Right ventricle myocardium superior (tissue), 1 donor: ENCODE measurements around the gene DUSP7. TPM values are rescaled to one million over a fixed set of nuclear protein-coding genes. Genes with fewer than 3 reads are reported as not detected.

Source experiments
- ATAC-seq: fragments of 200-7000 bp; cut with Tn5 transposase; one replicate; pipeline ENCODE4 v1.9.1; 2020; ENCODE audit warnings: mild to moderate bottlenecking; ENCODE audit not compliant: poor library complexity
- DNase-seq: peaks from one replicate; pipeline ENCODE4 v3.0.0-alpha.2; 2020
- intact Hi-C: fragments of 100-400 bp; cut with DNase I; formaldehyde crosslinking; loops from one replicate; pipeline ENCODE4 v1.11.2; 2022
- total RNA-seq: library from RNA; stranded (reverse); fragmentation: NEBNext Ultra II Directional; extraction: Animal tissue kit (Norgen Biotek cat#: 25700); gene quantifications from one replicate; pipeline ENCODE4 v1.2.1, GENCODE V29; 2021
- donor health status: DM: no; HTN: yes; CAD: no; lungs with severe emphysema.

DUSP7 gene
- total RNA-seq, 1 donor from 2014 or later, result 23.2 TPM

DNA sequence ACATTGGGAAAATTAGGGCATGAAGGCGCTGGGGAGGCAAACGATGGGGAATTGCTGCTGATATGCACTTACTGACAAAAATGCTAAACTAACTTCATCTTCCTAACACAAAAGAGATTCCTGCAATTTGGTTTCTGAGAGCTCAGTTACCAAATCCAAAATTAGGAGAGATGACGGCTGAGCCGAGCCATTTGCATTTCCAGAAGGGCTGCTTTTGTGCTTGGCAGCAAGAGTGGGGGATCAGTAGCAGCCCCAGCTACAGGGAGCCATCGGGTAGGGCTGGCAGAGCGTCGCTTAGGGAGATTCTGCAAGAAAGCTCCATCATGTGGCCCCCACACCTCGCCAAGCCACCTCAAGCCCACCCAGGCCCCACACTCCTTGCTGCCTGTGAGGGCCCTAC is 16.1 kb upstream of the DUSP7 start:
- no peak for ATAC-seq
- intact Hi-C loops, result loop anchor here (5.0 kb wide), 1 partner anchor 35 kb away; no protein-coding TSS in a partner anchor
- no peak for DNase-seq

GRCh38 chr3:52072020-52072419 is 15.6 kb upstream of the DUSP7 start:
- intact Hi-C loops, result loop anchor here (5.0 kb wide), 1 partner anchor 35 kb away; no protein-coding TSS in a partner anchor
- ATAC-seq (no peak), DNase-seq (no peak)

DNA sequence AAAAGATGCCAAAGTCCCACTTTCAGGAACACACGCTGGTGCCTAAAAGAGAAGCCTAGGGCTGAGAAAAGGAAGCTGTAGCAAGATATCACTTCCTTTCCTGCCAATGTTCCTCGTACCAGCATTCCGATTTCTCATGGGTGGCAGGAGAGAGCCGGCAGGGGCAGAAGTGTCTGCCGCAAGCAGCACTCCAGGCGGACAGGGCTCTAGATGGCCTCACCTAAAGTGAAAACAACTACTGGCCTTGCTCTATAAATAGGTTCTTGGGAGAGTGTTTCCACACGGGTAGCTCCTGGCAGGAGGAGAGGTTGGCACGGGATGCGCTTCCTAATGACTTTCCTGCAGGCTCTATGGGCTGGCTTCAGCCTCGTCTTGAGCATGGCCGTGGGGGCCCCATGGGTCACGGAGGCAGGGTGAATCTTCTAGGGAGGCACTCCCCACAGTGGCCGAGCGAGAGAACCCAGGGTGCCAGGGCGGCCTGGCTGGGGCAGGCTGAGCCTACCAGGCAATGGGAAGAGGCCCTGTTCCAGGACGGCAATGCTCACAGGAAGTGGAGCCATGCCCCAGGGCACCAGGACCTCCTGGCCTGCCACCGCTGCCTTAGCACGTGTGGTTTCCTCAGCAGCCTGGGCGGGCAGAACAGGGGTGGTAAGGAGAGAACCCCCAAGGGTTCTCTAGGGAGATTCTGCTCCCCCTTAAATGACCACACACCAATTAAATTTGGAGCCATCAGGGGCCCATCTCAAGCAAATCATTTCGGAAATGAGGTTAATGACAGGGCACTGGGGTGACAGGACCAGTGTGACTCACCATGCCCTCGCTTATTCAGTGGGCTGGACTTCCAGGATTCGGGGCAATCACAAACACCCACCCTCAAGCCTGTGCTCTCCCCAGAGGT is 14.6 kb upstream of the DUSP7 start:
- intact Hi-C loops, result loop anchor here (5.0 kb wide), 1 partner anchor 36 kb away; no protein-coding TSS in a partner anchor
- DNase-seq (peak; percentile 74), ATAC-seq (peak; percentile 87)

DNA sequence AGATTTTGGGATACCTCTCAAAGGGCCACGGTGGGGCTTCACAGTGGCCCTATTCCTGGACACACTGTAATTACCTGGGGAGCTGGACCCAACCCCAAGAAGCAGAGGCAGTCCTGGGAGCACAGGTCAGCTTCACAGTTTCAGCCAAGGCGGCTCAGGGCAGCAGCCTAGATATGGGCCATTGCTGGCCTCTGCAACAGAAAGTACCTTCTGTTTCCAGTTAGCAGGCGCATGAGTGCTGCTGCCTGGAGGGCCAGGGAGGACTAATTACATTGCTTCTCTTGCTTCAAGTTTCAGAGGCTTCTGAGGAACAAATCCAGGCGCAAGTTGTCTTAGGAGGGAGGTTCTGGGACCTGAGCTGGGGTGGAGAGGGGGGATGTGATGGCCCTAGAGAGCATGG is 13.5 kb upstream of the DUSP7 start:
- ATAC-seq, result no peak
- intact Hi-C loops, result loop anchor here (5.0 kb wide), 1 partner anchor 37 kb away; no protein-coding TSS in a partner anchor
- DNase-seq, result no peak

DNA sequence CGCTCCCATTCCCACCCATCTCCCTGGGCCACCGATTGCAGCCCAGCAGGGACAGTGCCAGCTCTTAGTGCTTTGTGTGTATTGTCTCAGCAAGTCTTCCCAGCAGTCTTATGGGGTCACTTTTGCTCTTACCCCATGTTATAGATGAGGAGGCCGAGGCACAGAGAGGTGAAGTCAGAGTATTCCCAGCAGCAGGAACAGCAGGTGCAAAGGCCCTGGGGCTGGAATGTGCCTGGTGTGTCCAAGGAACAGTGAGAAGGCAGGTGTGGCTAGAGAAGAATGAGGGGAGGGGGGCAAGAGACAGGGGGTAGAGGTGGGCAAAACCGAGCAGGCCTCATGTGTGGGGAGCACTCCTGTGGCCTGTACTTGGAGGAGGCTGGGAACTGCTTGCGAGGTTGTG is 12.8 kb upstream of the DUSP7 start:
- no peak for DNase-seq
- intact Hi-C loops, result no loop called here

DNA sequence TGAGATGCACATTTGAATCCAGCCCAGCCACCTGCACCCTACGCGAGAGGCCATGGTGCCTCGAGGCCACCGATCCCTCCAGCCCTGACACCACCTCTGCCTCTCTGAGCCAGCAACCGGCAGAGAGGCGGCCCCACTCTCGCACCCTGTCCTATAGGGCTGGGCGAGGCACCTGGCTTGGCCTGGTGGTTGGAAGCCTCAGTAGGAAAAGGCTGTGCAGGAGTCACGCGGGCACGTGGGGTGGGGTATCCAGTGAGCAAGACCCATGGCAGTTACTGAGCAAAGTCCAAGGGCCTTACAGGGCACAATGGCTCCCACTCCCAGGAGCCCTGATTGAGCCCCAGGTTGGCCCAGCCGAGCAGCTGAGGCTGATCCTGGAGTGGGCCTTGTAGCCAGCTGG is 12.4 kb upstream of the DUSP7 start:
- DNase-seq (no peak), ATAC-seq (no peak)
- intact Hi-C loops, result no loop called here

More for the DNA sequence above, 12.8 kb upstream of the DUSP7 start:
- no peak for ATAC-seq

DNA sequence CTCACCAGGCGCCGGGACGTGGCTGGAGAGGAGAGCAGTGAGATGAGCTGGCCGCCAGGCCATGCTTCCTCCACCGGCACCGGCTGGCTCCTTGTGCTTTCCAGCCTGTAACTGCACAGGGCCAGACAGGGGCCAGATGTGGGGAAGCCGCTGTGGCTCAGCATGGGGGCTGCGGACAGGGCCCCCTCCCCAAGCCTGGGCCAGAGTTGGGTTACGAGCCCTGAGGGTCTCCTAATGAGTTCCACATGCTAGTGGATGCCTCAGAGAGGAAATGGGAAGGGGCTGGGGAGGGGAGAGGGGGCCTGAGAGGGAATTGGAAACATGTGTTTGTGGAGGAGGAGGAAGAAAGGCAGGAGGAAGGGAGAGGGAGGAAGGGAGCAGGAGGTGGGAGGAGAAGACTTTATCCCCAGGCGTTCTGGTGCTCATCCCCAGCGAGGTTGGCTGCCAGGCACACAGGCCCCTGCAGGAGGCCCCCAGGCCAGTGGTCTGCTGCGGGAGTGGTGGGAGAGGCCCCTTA is 11.7 kb upstream of the DUSP7 start:
- ATAC-seq (no peak), DNase-seq (no peak)
- intact Hi-C loops, result no loop called here

DNA sequence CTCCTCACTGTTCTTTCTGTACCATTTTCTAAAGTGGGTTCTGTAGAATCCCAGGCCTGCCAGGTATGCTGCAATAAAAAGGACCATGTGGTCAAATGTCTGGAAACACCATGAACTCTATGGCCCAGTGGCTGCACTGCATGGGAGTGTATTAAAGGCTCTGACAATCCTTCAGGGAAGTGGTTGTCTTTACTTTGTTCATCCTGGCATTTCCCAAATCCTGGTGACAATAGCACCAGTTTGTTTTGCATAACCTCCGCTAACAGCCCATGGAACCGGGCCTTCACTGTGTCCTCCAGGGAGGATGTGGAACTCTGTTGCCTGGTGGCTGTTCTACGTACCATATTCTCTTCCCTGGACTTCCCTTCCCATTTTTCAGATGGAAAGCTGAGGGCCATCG is 11.2 kb upstream of the DUSP7 start:
- ATAC-seq (no peak), DNase-seq (no peak)
- intact Hi-C loops, result no loop called here

GRCh38 chr3:52067046-52067445 is 10.7 kb upstream of the DUSP7 start:
- intact Hi-C loops, result no loop called here
- ATAC-seq (no peak), DNase-seq (no peak)

DNA sequence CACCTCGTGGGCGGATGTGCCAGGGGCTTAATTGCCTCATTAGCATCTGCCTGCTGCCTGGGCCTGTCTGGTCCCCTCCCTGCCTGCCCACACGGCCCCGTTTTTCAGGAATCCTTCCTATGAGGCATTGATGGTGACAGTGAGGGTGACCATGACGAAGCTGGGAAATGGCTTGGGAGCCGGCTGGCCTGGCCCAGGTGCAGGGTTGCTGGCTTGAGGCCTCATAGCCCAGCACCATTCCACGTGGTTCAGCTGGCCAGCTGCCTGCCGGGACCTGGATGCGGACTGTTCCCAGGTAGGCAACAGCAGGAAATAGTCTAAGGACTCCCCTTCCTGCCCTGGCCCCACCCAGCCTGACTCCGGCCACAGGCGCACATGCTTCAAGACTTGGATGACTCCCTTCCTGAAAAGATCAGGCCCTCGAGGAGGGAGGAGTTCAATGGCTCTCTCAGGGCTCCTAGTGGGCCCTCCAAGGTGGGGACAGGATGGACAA is 8.9 kb upstream of the DUSP7 start:
- intact Hi-C loops, result no loop called here
- ATAC-seq, result peak; percentile 12
- DNase-seq, result peak; percentile 60

DNA sequence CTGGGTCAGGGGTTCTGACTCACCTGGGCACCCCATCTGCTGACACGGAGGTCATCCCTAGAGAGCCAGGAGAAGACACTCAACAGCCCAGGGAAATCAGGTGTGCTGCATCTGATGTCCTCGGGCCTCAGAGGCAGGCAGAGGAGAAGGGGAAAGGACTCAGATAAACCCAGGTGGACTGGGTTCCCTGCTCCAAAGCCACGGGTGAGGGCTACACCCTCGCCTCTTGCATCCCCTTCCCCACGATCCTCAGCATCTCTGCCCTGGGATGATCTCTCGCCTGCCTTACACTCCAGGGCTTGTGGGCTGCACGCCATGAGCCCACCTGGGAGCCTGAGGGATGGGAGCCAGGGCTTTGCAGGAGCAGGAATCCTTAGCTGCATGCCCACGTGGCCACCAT is 8.2 kb upstream of the DUSP7 start:
- DNase-seq (no peak), ATAC-seq (no peak)
- intact Hi-C loops, result no loop called here

GRCh38 chr3:52063026-52063723 is 6.8 kb upstream of the DUSP7 start:
- intact Hi-C loops, result no loop called here
- DNase-seq, result no peak
- no peak for ATAC-seq

- DNase-seq, result peak; percentile 63
- intact Hi-C loops, result no loop called here
- peak; percentile 4 for ATAC-seq
Measured at GRCh38 chr3:52062505-52062904, 6.1 kb upstream of the DUSP7 start.

DNA sequence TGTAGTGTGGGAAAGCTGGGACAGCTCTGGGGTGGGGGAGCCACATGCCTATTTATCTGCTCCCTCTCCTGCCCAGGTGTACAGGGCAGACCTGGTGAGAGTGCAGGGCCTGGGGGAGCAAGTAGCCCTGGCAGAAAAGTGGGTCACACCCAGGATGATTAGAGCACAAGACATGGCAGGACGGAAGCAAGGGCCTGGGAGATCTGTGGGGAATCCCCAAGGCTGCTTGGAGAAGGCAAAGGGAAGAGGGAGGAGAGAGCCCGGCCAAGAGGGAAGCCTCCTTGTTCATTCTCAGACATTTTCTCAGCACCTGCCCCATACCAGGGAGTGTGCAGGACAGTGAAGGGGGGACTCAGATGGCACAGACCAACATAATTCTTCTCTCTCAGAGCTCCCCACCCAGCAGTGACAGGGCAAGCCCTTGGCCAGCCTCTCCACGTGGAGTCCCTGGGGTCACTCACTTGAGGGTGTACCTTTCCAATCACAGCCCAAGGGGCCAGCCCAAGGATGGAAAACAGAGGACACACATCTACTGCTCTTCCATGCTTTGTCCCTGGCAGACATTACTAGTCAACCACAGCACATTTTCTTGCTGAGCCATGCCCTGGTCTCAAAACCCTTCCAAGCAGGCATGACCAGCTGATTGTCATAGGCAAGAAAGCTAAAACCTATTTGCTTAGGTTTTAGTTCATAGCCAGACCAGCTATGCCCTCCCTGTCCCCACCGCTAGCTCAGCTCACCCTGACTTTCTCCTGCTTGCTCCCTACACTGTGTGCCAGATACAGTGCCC is 4.9 kb upstream of the DUSP7 start:
- ATAC-seq, result no peak
- intact Hi-C loops, result no loop called here
- no peak for DNase-seq

DNA sequence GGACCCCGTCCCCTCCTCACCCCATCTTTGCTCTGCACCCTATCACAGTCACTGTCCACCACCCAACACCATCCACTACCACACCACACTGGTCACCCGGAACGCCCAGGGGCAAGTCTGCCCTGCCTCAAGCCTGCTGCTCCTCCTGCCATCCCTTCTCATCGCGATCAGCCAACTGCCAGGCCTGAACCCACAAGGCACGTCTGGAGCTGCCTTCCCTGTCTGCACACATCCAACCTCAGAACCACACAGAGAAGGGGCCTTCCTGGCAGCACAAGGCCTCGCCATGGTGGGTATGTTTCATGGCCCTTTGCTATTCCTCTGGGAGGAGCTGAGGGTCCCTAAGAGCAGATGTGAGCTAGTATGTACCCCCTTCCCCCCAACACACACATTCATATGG is 3.4 kb upstream of the DUSP7 start:
- intact Hi-C loops, result no loop called here
- DNase-seq, result no peak
- ATAC-seq, result no peak

- intact Hi-C loops, result no loop called here
- ATAC-seq (no peak), DNase-seq (no peak)
Measured at GRCh38 chr3:52057812-52058495, 1.6 kb upstream of the DUSP7 start.

DNA sequence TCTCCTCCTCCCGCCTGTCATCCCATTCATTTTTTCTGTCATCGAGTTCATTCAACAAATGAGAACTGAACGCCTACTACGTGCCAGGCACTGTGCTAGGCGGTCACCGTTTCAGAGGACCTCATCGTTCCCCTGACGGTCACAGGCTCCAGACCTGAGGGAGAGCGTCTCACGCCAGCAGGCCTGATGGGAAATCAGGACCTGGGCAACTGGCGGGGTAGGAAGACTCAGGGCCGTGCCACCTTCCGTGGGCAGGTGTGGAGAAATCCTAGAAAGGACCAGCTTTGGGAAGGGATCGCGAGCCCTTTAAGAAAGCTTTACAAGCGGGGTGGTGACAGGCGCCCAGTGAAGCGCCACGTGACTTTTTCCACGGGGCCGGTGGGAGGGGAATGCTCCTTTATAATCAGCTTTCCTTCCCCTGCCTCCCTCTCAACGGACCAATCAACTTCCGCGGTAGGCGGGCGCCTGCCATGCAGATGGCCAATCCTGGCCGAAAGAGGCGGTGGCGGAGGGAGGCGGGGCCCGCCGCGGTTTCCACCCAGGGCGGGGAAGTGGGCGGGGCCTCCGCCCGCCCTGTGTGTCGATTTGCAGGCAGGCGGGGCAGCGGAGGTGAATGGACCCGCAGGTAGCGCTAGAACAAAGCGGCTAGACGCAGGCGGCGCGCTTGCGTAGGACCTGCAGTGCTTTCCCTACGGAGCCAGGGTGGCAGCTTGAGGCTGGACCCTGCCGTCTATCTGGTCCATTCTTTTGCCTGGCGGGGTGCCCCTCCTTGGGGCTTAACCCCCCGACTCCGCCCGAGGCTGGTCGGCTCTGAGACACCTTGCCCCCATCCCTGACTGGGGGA is 819 bp upstream of the DUSP7 start:
- intact Hi-C loops, result no loop called here
- ATAC-seq (peak; percentile 90), DNase-seq (peak; percentile 100)
